Peyer's patch (tissue), 4 donors: ENCODE results near the gene DOCK4.

Experiments used
- POLR2A ChIP-seq, 2 donors: fragments of 450-650 bp; IDR thresholded peaks; one replicate each; pipeline ENCODE4 v1.5.1; 2017; ENCODE audit warnings: antibody characterized with exemption in 2 of 2, mild to moderate bottlenecking in 2 of 2, moderate library complexity in 2 of 2
- TF ChIP-seq, protein P1 (sequence below), 6 experiments: fragments of 450-650 bp in 4 of 6; fragments of 200-600 bp in 2 of 6; sonication (generic) in 1 of 6; IDR thresholded peaks; one replicate each; pipeline ENCODE4 v1.5.1; 2017 to 2019; ENCODE audit warnings: antibody characterized with exemption in 6 of 6, mild to moderate bottlenecking in 3 of 6, moderate library complexity in 1 of 6

DNA sequence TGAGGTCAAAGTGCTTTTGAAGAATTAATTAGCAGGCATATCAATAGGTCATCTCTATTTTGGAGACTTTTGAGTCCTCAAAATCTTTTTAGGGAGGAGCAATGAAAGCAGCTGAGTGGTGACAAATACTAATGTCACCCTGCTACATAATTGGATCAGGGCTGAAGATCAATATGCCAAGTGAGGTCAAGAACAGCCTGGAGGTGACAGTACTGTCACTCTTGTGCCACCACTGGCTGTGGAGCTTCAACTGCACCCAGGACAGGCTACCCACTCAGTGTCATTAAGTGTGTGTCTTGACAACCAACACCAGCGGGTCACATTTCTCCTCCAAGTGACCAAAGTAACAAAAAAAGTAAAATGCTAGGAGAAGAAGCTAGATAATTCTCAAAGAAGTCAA lies 167.8 kb downstream of the DOCK4 start:
- TF ChIP-seq, protein P1, sequence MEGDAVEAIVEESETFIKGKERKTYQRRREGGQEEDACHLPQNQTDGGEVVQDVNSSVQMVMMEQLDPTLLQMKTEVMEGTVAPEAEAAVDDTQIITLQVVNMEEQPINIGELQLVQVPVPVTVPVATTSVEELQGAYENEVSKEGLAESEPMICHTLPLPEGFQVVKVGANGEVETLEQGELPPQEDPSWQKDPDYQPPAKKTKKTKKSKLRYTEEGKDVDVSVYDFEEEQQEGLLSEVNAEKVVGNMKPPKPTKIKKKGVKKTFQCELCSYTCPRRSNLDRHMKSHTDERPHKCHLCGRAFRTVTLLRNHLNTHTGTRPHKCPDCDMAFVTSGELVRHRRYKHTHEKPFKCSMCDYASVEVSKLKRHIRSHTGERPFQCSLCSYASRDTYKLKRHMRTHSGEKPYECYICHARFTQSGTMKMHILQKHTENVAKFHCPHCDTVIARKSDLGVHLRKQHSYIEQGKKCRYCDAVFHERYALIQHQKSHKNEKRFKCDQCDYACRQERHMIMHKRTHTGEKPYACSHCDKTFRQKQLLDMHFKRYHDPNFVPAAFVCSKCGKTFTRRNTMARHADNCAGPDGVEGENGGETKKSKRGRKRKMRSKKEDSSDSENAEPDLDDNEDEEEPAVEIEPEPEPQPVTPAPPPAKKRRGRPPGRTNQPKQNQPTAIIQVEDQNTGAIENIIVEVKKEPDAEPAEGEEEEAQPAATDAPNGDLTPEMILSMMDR (IDR thresholded peaks at IDR 0.05) = no peak
- TF ChIP-seq POLR2A (IDR thresholded peaks at IDR 0.05) = no peak
